Aorta (tissue), 5 donors: ENCODE data around the gene ANAPC5. TPM values are rescaled to one million over a fixed set of nuclear protein-coding genes. Genes with fewer than 3 reads are reported as not detected.
"Not testable (repeated sequence)": the region's sequence is repeated elsewhere in the genome, so short reads cannot be mapped to it uniquely, and the experiment has no call there.

Experiments used
- ATAC-seq: fragments of 200-7000 bp; cut with Tn5 transposase; one replicate; pipeline ENCODE4 v1.9.1; 2022; ENCODE audit warnings: moderate library complexity; ENCODE audit not compliant: low FRiP score
- DNase-seq, 2 donors: peaks; one replicate each; pipeline ENCODE4 v3.0.0-alpha.2; 2020
- H3K27ac ChIP-seq, 2 donors: one replicate each; pipeline ENCODE4 v1.5.1; 2013; ENCODE audit warnings: low read length in 2 of 2, mild to moderate bottlenecking in 2 of 2, moderate library complexity in 2 of 2, control low read depth in 1 of 2, inconsistent platforms in 1 of 2, low read depth in 1 of 2
- H3K27me3 ChIP-seq, 2 donors: one replicate each; pipeline ENCODE4 v1.6.1; 2013; ENCODE audit warnings: control low read depth in 1 of 2, low read length in 1 of 2, mild to moderate bottlenecking in 1 of 2, moderate library complexity in 1 of 2; ENCODE audit not compliant: insufficient read depth in 2 of 2, control insufficient read depth in 1 of 2
- H3K36me3 ChIP-seq, 2 donors: one replicate each; pipeline ENCODE4 v1.6.1; 2013; ENCODE audit warnings: control low read depth in 1 of 2, low read length in 1 of 2, mild to moderate bottlenecking in 1 of 2; ENCODE audit not compliant: insufficient read depth in 2 of 2, control insufficient read depth in 1 of 2
- H3K4me1 ChIP-seq, 2 donors: one replicate each; pipeline ENCODE4 v1.6.1; 2013; ENCODE audit warnings: low read length in 2 of 2, control low read depth in 1 of 2, mild to moderate bottlenecking in 1 of 2, moderate library complexity in 1 of 2; ENCODE audit not compliant: insufficient read depth in 2 of 2, control insufficient read depth in 1 of 2
- H3K4me3 ChIP-seq, 2 donors: one replicate each; pipeline ENCODE4 v1.5.1; 2013; ENCODE audit warnings: low read length in 2 of 2, control low read depth in 1 of 2, mild to moderate bottlenecking in 1 of 2
- H3K9me3 ChIP-seq: one replicate; pipeline ENCODE4 v1.6.1; 2013; ENCODE audit warnings: mild to moderate bottlenecking, low read length; ENCODE audit not compliant: control insufficient read depth
- WGBS, 2 donors: extraction: QIAGEN DNeasy Blood & Tissue Kit; methylation state at CpG; one replicate each; pipeline ENCODE4 v1.1.7; 2013; 5-methylcytosine and 5-hydroxymethylcytosine counted together
- intact Hi-C, 2 donors: fragments of 100-400 bp; cut with DNase I; formaldehyde crosslinking; loops; one replicate each; pipeline versions ENCODE4 v1.14.2 to v1.15.0; 2022
- polyA plus RNA-seq, 2 donors: library from polyadenylated mRNA; stranded (reverse); fragments of 200-250 nt; gene quantifications; one replicate each; pipeline ENCODE4 v1.2.3, GENCODE V29; 2013
- total RNA-seq, 2 donors: library from RNA; stranded (reverse); fragmentation: NEBNext Ultra II Directional; extraction: Animal tissue kit (Norgen Biotek cat#: 25700); gene quantifications; one replicate each; pipeline ENCODE4 v1.2.1, GENCODE V29; 2021
- donor health status: healthy with polysubstance abuse.
- donor health status: Bipolar disorder and iron deficiency.
- donor health status: DM: no; HTN: no; CAD: no.
- donor health status: DM: no; HTN: no; CAD: no.
- donor health status: DM: yes; HTN: yes; CAD: no.

Gene ANAPC5
- total and polyA plus RNA-seq, 4 donors, result 46.5 to 255 (median 111) TPM

DNA sequence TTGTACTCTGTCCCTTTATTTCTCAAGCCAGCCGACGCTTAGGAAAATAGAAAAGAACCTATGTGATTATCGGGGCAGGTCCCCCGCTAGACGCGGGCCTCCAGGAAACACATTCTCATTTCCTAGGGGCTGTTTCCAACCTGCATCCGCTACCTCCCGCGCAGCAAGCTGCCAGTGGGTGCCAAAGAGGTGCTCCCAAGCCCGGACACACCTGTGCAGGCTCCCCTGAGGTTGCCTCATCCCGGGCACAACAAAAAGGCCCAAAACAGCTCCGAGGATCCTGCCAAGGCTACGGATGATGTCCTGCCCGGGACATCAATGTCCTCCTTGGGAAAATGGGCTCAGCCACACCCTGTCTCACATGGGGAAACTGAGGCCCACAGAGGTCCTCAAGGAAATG is 71.1 kb downstream of the ANAPC5 start:
- H3K27ac ChIP-seq, ATAC-seq, H3K9me3 ChIP-seq, H3K4me3 ChIP-seq, intact Hi-C loops, H3K27me3 ChIP-seq, H3K4me1 ChIP-seq, H3K36me3 ChIP-seq: not testable (repeated sequence)
- DNase-seq, result peak in 1 of 2 donors; percentile 16
- WGBS, 2 donors, result 85 to 90% methylated on average over 14 of the region's 14 CpGs

DNA sequence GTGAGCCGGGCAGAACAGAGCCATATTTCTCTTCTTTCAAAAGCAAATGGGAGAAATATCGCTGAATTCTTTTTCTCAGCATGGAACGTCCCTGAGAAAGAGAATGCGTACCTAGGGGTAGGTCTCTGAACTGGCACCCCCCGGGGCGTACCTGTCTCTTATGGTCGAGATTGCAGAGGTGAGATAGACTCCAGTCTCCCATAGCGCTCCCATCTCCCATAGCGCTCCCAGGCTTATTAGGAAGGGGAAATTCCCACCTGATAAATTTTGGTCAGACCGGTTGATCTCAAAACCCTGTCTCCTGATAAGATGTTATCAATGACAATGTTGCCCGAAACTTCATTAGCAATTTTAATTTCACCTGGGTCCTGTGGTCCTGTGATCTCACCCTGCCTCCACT is 71.7 kb downstream of the ANAPC5 start:
- intact Hi-C loops, H3K27me3 ChIP-seq, ATAC-seq, H3K4me1 ChIP-seq, H3K27ac ChIP-seq, H3K9me3 ChIP-seq, DNase-seq, H3K36me3 ChIP-seq, H3K4me3 ChIP-seq: not testable (repeated sequence)
- WGBS, 2 donors, result 92 to 93% methylated on average over 10 to 11 of the region's 11 CpGs

DNA sequence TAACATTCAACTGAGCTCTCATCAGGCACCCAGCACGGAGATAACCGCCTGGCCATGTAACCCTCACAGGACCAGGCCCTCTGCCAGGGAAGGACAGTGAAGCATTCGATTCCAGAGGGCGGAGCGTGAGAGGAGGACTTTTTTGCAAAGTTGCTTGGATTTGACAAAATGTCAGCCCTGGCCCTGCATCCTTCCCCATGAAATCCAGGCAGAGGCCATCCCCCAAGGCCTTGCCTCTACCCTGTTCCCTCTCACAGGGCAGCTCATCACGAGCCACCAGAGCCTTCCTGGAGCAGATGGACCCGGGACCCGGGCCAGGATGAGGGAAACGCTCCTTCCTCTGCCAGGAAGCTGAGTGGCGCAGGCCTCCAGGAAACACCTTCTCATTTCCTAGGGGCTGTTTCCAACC is 72.7 kb downstream of the ANAPC5 start:
- Histone ChIP-seq H3K4me1 (no peaks in the 10 kb centered on the region), H3K4me3 (no peak overlapping the region), H3K27ac (no peak overlapping the region), H3K27me3 (no peaks in the 10 kb centered on the region), H3K9me3 (no peaks in the 10 kb centered on the region), H3K36me3 (no peaks in the 10 kb centered on the region)
- intact Hi-C loops, result no loop called here
- 33 to 54% methylated on average over 10 of the region's 10 CpGs for WGBS, 2 donors
- DNase-seq (peak in 1 of 2 donors; percentile 65), ATAC-seq (peak; percentile 66)

DNA sequence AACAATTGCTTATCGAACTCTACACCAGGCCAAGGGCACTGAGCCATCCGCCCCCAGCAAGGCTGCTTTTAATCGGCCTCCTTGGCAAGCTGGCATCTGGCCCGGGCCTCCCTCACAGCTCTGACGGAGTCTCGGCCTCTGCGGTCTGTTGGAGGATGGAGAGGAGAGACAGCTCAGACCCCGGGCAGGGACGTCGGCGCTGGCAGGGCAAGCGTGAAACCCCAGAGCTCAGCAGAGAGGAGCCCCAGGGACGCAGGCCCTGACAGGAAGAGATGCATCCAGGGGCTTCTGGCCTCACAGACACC is 73.2 kb downstream of the ANAPC5 start:
- H3K27ac ChIP-seq, result no peak overlapping the region
- intact Hi-C loops, result no loop called here
- no peak overlapping the region for H3K4me3 ChIP-seq
- DNase-seq (peak in 1 of 2 donors; percentile 62), ATAC-seq (peak; percentile 42)
- H3K9me3 ChIP-seq, result no peaks in the 10 kb centered on the region
- WGBS, 2 donors, result 19 to 53% methylated on average over 13 of the region's 13 CpGs
- H3K27me3 ChIP-seq, result no peaks in the 10 kb centered on the region
- no peaks in the 10 kb centered on the region for H3K4me1 ChIP-seq
- H3K36me3 ChIP-seq, result no peaks in the 10 kb centered on the region

DNA sequence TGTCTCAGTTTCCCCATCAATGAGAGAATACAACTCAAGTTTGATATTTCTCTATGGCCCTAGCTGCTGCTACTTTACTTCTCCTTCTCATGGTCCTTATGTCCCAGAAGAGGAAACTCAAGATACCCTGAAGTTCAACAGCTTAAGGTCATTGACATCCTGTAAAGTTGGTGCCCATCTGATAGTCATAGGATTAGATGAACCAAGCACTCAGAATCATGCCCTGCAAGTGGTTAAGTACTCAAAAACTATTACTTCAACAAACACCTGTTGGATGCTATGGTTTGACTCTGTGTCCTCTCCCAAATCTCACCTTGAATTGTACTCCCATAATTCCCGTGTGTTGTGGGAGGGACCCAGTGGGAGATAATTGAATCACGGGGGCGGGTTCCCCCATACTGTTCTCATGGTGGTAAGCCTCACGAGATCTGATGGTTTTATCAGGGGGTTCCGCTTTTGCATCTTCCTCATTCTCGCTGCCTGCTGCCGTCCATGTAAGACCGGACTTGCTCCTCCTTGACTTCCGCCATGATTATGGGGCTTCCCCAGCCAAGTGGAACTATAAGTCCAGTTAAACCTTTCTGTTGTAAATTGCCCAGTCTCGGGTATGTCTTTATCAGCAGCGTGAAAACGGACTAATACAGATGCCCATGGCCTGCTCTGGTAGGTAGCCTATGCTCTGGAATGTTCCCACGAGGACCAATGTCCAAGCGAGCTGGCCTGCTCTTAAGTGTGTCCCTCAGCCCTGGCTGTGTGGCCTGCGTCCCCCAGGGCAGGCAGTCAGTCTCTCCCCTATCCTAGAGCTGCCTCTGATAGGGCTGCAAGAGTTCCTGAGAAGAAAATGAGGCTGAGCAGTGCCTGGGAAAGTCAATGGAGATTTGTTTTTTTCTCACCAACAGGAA is 73.8 kb downstream of the ANAPC5 start:
- H3K27ac ChIP-seq, result no peak overlapping the region
- 79 to 88% methylated on average over 15 of the region's 15 CpGs for WGBS, 2 donors

DNA sequence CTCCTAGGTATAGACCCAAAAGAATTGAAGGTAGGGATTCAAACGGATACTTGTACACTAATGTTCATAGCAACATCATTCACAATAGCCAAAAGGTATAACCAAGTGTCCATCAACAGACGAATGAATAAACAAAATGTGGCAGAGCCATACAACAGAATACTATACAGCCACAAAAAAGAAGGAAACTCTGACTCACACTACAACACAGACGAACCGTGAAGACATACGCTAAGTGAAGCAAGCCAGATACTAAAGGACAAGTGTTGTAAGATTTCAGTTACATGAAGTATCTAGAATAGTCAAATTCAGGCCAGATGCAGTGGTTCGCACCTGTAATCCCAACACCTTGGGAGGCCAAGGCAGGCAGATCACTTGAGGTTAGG is 74.8 kb downstream of the ANAPC5 start:
- no peaks in the 10 kb centered on the region for H3K27me3 ChIP-seq
- ATAC-seq (no peak), DNase-seq (no peak)
- H3K27ac ChIP-seq, result no peak overlapping the region
- no peaks in the 10 kb centered on the region for H3K9me3 ChIP-seq
- WGBS, 2 donors, result 81 to 97% methylated on average over 6 of the region's 6 CpGs
- H3K4me1 ChIP-seq, result no peaks in the 10 kb centered on the region
- no peak overlapping the region for H3K4me3 ChIP-seq
- intact Hi-C loops, result no loop called here
- H3K36me3 ChIP-seq, result no peaks in the 10 kb centered on the region

More for the DNA sequence above, 73.8 kb downstream of the ANAPC5 start:
- DNase-seq (peak in 1 of 2 donors; percentile 75), ATAC-seq (peak; percentile 26)
- H3K4me1 ChIP-seq, result no peaks in the 10 kb centered on the region
- H3K9me3 ChIP-seq, result no peaks in the 10 kb centered on the region
- H3K4me3 ChIP-seq, result no peak overlapping the region
- H3K36me3 ChIP-seq, result no peaks in the 10 kb centered on the region
- H3K27me3 ChIP-seq, result no peaks in the 10 kb centered on the region
- intact Hi-C loops, result no loop called here

DNA sequence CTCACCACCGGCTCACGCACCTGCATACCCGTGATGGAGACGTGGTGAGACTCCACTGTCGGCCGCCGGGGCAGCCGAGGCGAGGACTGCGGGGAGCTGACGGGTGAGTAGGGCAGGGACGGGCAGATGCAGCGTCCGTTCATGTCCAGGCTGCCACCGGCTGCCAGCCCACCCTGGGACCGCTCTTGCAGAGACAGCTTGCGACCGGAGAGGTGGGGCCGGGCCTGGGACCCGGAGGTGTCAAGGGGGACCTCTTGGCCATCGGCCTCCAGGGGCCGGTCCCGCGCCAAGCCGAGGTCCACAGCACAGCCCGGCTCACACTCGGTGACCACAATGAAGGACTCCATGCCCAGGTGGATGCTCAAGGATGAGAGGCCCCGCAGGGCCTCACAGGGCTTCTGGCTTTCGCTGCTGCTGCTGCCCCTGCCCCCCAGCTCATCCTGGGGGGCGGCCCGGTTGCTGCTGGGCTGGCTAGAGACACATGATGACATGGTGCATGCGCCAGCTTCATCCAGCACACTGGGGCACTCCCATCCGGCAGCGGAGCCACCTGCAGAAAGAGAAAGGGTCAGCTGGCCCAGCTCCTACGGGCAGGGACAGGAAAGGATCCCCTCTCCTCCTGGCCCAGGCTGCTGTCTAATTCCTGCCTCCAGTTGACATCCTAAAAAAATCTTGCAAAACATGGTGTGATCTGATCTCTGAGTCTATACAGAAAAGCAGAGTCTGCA is 78.0 kb downstream of the ANAPC5 start:
- ATAC-seq (no peak), DNase-seq (no peak)
- Histone ChIP-seq H3K9me3 (no peaks in the 10 kb centered on the region), H3K27ac (no peak overlapping the region), H3K4me3 (no peak overlapping the region), H3K36me3 (no peaks in the 10 kb centered on the region), H3K27me3 (no peaks in the 10 kb centered on the region), H3K4me1 (no peaks in the 10 kb centered on the region)
- 96% methylated on average over 35 of the region's 35 CpGs for WGBS, 2 donors
- intact Hi-C loops, result no loop called here

DNA sequence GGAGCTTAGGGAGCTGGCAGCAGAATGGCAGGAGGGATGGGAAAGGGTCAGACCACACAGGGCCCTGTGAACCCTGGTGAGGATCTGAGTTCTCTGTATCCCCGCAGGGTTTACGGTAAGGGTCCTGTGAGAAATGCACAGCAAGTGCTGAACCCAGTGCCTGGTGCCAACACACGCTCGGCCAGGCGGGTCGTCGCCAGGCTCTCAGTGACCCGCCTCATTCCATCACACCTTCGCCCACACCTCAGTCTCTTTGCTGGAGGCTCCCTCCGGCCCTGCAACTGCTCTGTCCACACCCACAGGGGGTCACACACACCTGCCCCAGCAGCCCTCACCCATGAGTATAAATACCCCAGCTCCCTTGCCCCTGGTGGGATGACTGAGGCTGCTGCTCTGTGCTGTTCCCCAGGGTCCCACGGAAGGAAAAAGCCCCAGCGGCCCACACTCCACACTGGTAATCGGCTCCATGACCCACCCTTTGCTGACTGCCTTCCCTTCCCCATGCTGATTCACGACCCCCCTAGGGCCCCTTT is 78.8 kb downstream of the ANAPC5 start:
- Histone ChIP-seq H3K27ac (no peak overlapping the region), H3K9me3 (no peaks in the 10 kb centered on the region), H3K4me1 (no peaks in the 10 kb centered on the region), H3K27me3 (no peaks in the 10 kb centered on the region), H3K36me3 (peaks cover 0 to 3% of the 10 kb centered on the region in 2 donors), H3K4me3 (no peak overlapping the region)
- 93 to 94% methylated on average over 14 of the region's 14 CpGs for WGBS, 2 donors
- intact Hi-C loops, result no loop called here
- ATAC-seq, result no peak
- DNase-seq, result no peak
